ENCODE results near the gene STMN1. TPM values are rescaled to one million over a fixed set of nuclear protein-coding genes. Genes with fewer than 3 reads are reported as not detected.

The STMN1 gene
- 811 and 856 TPM in 2 replicates for total RNA-seq
- long read RNA-seq, transcript STMN1-206 (5 exons, 1,504 nt): major isoform, 602 of 722 reads
- long read RNA-seq, transcript STMN1-207 (4 exons, 2,947 nt): minor isoform, 21 of 722 reads
- long read RNA-seq, transcript STMN1-203 (5 exons, 1,712 nt): minor isoform, 8 of 722 reads
- long read RNA-seq, partial matches to known transcripts: 66 of 722 reads
- long read RNA-seq, other reads (novel, unspliced or antisense): 22 of 722 reads

- TF ChIP-seq CTCF (IDR thresholded peaks at IDR 0.05; ENCODE audit: unreplicated experiment): peak; percentile 27
- Mint-ChIP-seq H3K4me1 (ENCODE audit: low read depth) (peaks cover 34% of the 10 kb centered on the region), H3K27ac (peak within 1 kb of the TSS; percentile 98), H3K9me3 (ENCODE audit: low read depth) (no peaks in the 10 kb centered on the region), H3K4me3 (ENCODE audit: low read depth) (peak within 1 kb of the TSS; percentile 96), H3K36me3 (ENCODE audit: insufficient read depth) (peaks cover 20% of the 10 kb centered on the region), H3K27me3 (no peaks in the 10 kb centered on the region)
- peak; percentile 94 for DNase-seq (ENCODE audit: low spot score, unreplicated experiment)
Measured at GRCh38 chr1:25905680-25906643, at the start of gene STMN1. Gene STMN1 (minus strand): TSS chr1:25906419. CDS start chr1:25904676, 1,743 bp downstream.

GRCh38 chr1:25955553-25955952 is 49.3 kb upstream of the STMN1 start:
- Mint-ChIP-seq H3K4me3 (ENCODE audit: low read depth) (no peak overlapping the region), H3K27ac (no peak overlapping the region), H3K9me3 (ENCODE audit: low read depth) (no peaks in the 10 kb centered on the region)

GRCh38 chr1:25954282-25954938 is 48.2 kb upstream of the STMN1 start:
- Mint-ChIP-seq H3K27me3 (no peaks in the 10 kb centered on the region), H3K4me3 (ENCODE audit: low read depth) (no peak overlapping the region), H3K36me3 (ENCODE audit: insufficient read depth) (peaks cover 21% of the 10 kb centered on the region), H3K4me1 (ENCODE audit: low read depth) (no peaks in the 10 kb centered on the region), H3K9me3 (ENCODE audit: low read depth) (no peaks in the 10 kb centered on the region), H3K27ac (peak overlapping the region; percentile 68)
- TF ChIP-seq CTCF (IDR thresholded peaks at IDR 0.05; ENCODE audit: unreplicated experiment): no peak
- DNase-seq (ENCODE audit: low spot score, unreplicated experiment): no peak

More at GRCh38 chr1:25955553-25955952, 49.3 kb upstream of the STMN1 start:
- TF ChIP-seq CTCF (IDR thresholded peaks at IDR 0.05; ENCODE audit: unreplicated experiment): no peak
- Mint-ChIP-seq H3K27me3 (no peaks in the 10 kb centered on the region), H3K36me3 (ENCODE audit: insufficient read depth) (peaks cover 31% of the 10 kb centered on the region), H3K4me1 (ENCODE audit: low read depth) (no peaks in the 10 kb centered on the region)
- DNase-seq (ENCODE audit: low spot score, unreplicated experiment): no peak

- H3K9me3 Mint-ChIP-seq (ENCODE audit: low read depth): no peaks in the 10 kb centered on the region
- H3K4me3 Mint-ChIP-seq (ENCODE audit: low read depth): no peak overlapping the region
- no peaks in the 10 kb centered on the region for H3K4me1 Mint-ChIP-seq (ENCODE audit: low read depth)
- H3K27ac Mint-ChIP-seq: no peak overlapping the region
- no peaks in the 10 kb centered on the region for H3K27me3 Mint-ChIP-seq
- peaks cover 7% of the 10 kb centered on the region for H3K36me3 Mint-ChIP-seq (ENCODE audit: insufficient read depth)
- TF ChIP-seq CTCF (IDR thresholded peaks at IDR 0.05; ENCODE audit: unreplicated experiment): no peak
- no peak for DNase-seq (ENCODE audit: low spot score, unreplicated experiment)
Measured at GRCh38 chr1:25952841-25953401, 46.7 kb upstream of the STMN1 start.

- Mint-ChIP-seq H3K27ac (no peak overlapping the region), H3K4me3 (ENCODE audit: low read depth) (no peak overlapping the region), H3K4me1 (ENCODE audit: low read depth) (no peaks in the 10 kb centered on the region), H3K9me3 (ENCODE audit: low read depth) (peaks cover 3% of the 10 kb centered on the region), H3K36me3 (ENCODE audit: insufficient read depth) (no peaks in the 10 kb centered on the region), H3K27me3 (no peaks in the 10 kb centered on the region)
- no peak for TF ChIP-seq CTCF (IDR thresholded peaks at IDR 0.05; ENCODE audit: unreplicated experiment)
- no peak for DNase-seq (ENCODE audit: low spot score, unreplicated experiment)
Measured at GRCh38 chr1:25948641-25949040, 42.4 kb upstream of the STMN1 start.
